Measurements from ENCODE around the gene TMEM35B.

The TMEM35B gene

GRCh38 chr1:34975771-34976170 is 9.4 kb downstream of the TMEM35B start:
- H3K4me2 ChIP-seq (ENCODE audit: low read length) = no peak overlapping the region

GRCh38 chr1:34975338-34975737 is 9.8 kb downstream of the TMEM35B start:
- TF ChIP-seq CTCF (IDR thresholded peaks at IDR 0.05; ENCODE audit: low read depth, low read length, poor library complexity, severe bottlenecking) (no peak), EZH2phosphoT487 (IDR thresholded peaks at IDR 0.05; ENCODE audit: borderline replicate concordance, low read length) (no peak)
- Histone ChIP-seq H3F3A (ENCODE audit: control insufficient read depth, insufficient read depth) (no peaks in the 10 kb centered on the region), H3K36me3 (ENCODE audit: control insufficient read depth, low read length) (no peaks in the 10 kb centered on the region), H3K79me2 (ENCODE audit: control insufficient read depth, low read length) (no peaks in the 10 kb centered on the region), H3K9me3 (ENCODE audit: control insufficient read depth, insufficient read depth, low read length) (no peaks in the 10 kb centered on the region), H3K4me2 (ENCODE audit: low read length) (no peak overlapping the region), H3K27ac (ENCODE audit: low read depth, low read length) (no peak overlapping the region), H3K4me1 (ENCODE audit: control insufficient read depth, low read length) (peaks cover 1% of the 10 kb centered on the region), H3K4me3 (ENCODE audit: low read length) (no peak overlapping the region), H3K9me2 (replicated peaks; ENCODE audit: control insufficient read depth, low read length) (no peaks in the 10 kb centered on the region), H3K27me3 (ENCODE audit: control insufficient read depth, low read length) (no peaks in the 10 kb centered on the region), H4K20me1 (ENCODE audit: control insufficient read depth, insufficient read depth, low read depth, low read length) (no peaks in the 10 kb centered on the region)

More at GRCh38 chr1:34975771-34976170, 9.4 kb downstream of the TMEM35B start:
- Histone ChIP-seq H3K4me3 (ENCODE audit: low read length) (no peak overlapping the region), H3K27ac (ENCODE audit: low read depth, low read length) (no peak overlapping the region), H3K36me3 (ENCODE audit: control insufficient read depth, low read length) (no peaks in the 10 kb centered on the region), H3K79me2 (ENCODE audit: control insufficient read depth, low read length) (no peaks in the 10 kb centered on the region), H3K27me3 (ENCODE audit: control insufficient read depth, low read length) (no peaks in the 10 kb centered on the region), H3F3A (ENCODE audit: control insufficient read depth, insufficient read depth) (no peaks in the 10 kb centered on the region), H3K9me3 (ENCODE audit: control insufficient read depth, insufficient read depth, low read length) (no peaks in the 10 kb centered on the region), H3K4me1 (ENCODE audit: control insufficient read depth, low read length) (peaks cover 6% of the 10 kb centered on the region), H4K20me1 (ENCODE audit: control insufficient read depth, insufficient read depth, low read depth, low read length) (no peaks in the 10 kb centered on the region), H3K9me2 (replicated peaks; ENCODE audit: control insufficient read depth, low read length) (no peaks in the 10 kb centered on the region)
- TF ChIP-seq EZH2phosphoT487 (IDR thresholded peaks at IDR 0.05; ENCODE audit: borderline replicate concordance, low read length) = no peak
- TF ChIP-seq CTCF (IDR thresholded peaks at IDR 0.05; ENCODE audit: low read depth, low read length, poor library complexity, severe bottlenecking) = no peak

- no peaks in the 10 kb centered on the region for H3F3A ChIP-seq (ENCODE audit: control insufficient read depth, insufficient read depth)
- H3K9me3 ChIP-seq (ENCODE audit: control insufficient read depth, insufficient read depth, low read length) = no peaks in the 10 kb centered on the region
- H3K4me1 ChIP-seq (ENCODE audit: control insufficient read depth, low read length) = no peaks in the 10 kb centered on the region
- no peak for TF ChIP-seq EZH2phosphoT487 (IDR thresholded peaks at IDR 0.05; ENCODE audit: borderline replicate concordance, low read length)
- no peak for TF ChIP-seq CTCF (IDR thresholded peaks at IDR 0.05; ENCODE audit: low read depth, low read length, poor library complexity, severe bottlenecking)
- H3K9me2 ChIP-seq (replicated peaks; ENCODE audit: control insufficient read depth, low read length) = no peaks in the 10 kb centered on the region
- no peak overlapping the region for H3K4me3 ChIP-seq (ENCODE audit: low read length)
- no peak overlapping the region for H3K27ac ChIP-seq (ENCODE audit: low read depth, low read length)
- H3K27me3 ChIP-seq (ENCODE audit: control insufficient read depth, low read length) = no peaks in the 10 kb centered on the region
- H3K4me2 ChIP-seq (ENCODE audit: low read length) = no peak overlapping the region
- no peaks in the 10 kb centered on the region for H3K79me2 ChIP-seq (ENCODE audit: control insufficient read depth, low read length)
- H4K20me1 ChIP-seq (ENCODE audit: control insufficient read depth, insufficient read depth, low read depth, low read length) = no peaks in the 10 kb centered on the region
- H3K36me3 ChIP-seq (ENCODE audit: control insufficient read depth, low read length) = no peaks in the 10 kb centered on the region
These were observed 10.5 kb downstream of the TMEM35B start for GRCh38 chr1:34974626-34975025.
